DND-41 (cell line): ENCODE measurements around the gene FBXL20.

Source experiments
- ATAC-seq: fragments of 200-7000 bp; cut with Tn5 transposase; 3 replicates; pipeline ENCODE4 v1.9.1; 2021; ENCODE audit warnings: low read depth; ENCODE audit not compliant: insufficient read depth
- DNase-seq: peaks from one replicate; pipeline ENCODE4 v3.0.0-alpha.2; 2020
- H2AFZ ChIP-seq: 2 replicates; pipeline ENCODE4 v1.6.0; 2012; ENCODE audit warnings: low read depth, low read length
- H3K27ac ChIP-seq: 2 replicates; pipeline ENCODE4 v1.5.1; 2012; ENCODE audit warnings: low read length, inconsistent platforms
- H3K27me3 ChIP-seq: fragments of 200-600 bp; sonication (generic); 2 replicates; pipeline ENCODE4 v1.6.0; 2012; ENCODE audit warnings: low read length, mild to moderate bottlenecking, inconsistent platforms; ENCODE audit not compliant: insufficient read depth, poor library complexity
- H3K36me3 ChIP-seq: 2 replicates; pipeline ENCODE4 v1.5.1; 2012; ENCODE audit warnings: low read length, inconsistent platforms; ENCODE audit not compliant: insufficient read depth
- H3K4me1 ChIP-seq: 2 replicates; pipeline ENCODE4 v1.5.1; 2012; ENCODE audit warnings: mild to moderate bottlenecking, low read length; ENCODE audit not compliant: insufficient read depth
- H3K4me2 ChIP-seq: 2 replicates; pipeline ENCODE4 v1.6.0; 2012; ENCODE audit warnings: mild to moderate bottlenecking, moderate library complexity, low read length, inconsistent platforms; ENCODE audit not compliant: insufficient read depth
- H3K4me3 ChIP-seq, 2 experiments: fragments of 200-600 bp in 1 of 2; shearing (Covaris generic) in 1 of 2; 2 replicates each; pipeline ENCODE4 v1.5.1; 2012 to 2016; ENCODE audit warnings: inconsistent platforms in 2 of 2, low read length in 2 of 2, mild to moderate bottlenecking in 2 of 2, low read depth in 1 of 2, moderate library complexity in 1 of 2
- H3K79me2 ChIP-seq: 2 replicates; pipeline ENCODE4 v1.6.0; 2012; ENCODE audit warnings: low read length, inconsistent platforms; ENCODE audit not compliant: insufficient read depth
- H3K9ac ChIP-seq: 2 replicates; pipeline ENCODE4 v1.6.0; 2012; ENCODE audit warnings: low read depth, mild to moderate bottlenecking, inconsistent platforms, low read length, moderate library complexity
- H3K9me3 ChIP-seq: 2 replicates; pipeline ENCODE4 v1.5.1; 2012; ENCODE audit warnings: low read length, moderate library complexity, mild to moderate bottlenecking, inconsistent platforms; ENCODE audit not compliant: insufficient read depth, severe bottlenecking
- H4K20me1 ChIP-seq: 2 replicates; pipeline ENCODE4 v1.6.0; 2012; ENCODE audit warnings: low read length; ENCODE audit not compliant: insufficient read depth
- EZH2 ChIP-seq: IDR thresholded peaks from 3 replicates; pipeline ENCODE4 v1.6.1; 2012; ENCODE audit warnings: borderline replicate concordance, low read depth, mild to moderate bottlenecking, moderate library complexity, low read length, inconsistent platforms; ENCODE audit not compliant: severe bottlenecking
- TF ChIP-seq, protein P1 (sequence below): IDR thresholded peaks from 2 replicates; pipeline ENCODE4 v1.5.1; 2012; ENCODE audit warnings: borderline replicate concordance, low read length, moderate library complexity, mild to moderate bottlenecking; ENCODE audit not compliant: poor library complexity, severe bottlenecking; ENCODE audit errors: extremely low read depth

FBXL20 gene

GRCh38 chr17:39306509-39307212 is 94.8 kb downstream of the FBXL20 start:
- H2AFZ ChIP-seq: no peak overlapping the region
- no peak overlapping the region for H3K4me3 ChIP-seq
- no peaks in the 10 kb centered on the region for H3K4me1 ChIP-seq
- H3K9me3 ChIP-seq: no peaks in the 10 kb centered on the region
- ATAC-seq: no peak
- TF ChIP-seq, protein P1, sequence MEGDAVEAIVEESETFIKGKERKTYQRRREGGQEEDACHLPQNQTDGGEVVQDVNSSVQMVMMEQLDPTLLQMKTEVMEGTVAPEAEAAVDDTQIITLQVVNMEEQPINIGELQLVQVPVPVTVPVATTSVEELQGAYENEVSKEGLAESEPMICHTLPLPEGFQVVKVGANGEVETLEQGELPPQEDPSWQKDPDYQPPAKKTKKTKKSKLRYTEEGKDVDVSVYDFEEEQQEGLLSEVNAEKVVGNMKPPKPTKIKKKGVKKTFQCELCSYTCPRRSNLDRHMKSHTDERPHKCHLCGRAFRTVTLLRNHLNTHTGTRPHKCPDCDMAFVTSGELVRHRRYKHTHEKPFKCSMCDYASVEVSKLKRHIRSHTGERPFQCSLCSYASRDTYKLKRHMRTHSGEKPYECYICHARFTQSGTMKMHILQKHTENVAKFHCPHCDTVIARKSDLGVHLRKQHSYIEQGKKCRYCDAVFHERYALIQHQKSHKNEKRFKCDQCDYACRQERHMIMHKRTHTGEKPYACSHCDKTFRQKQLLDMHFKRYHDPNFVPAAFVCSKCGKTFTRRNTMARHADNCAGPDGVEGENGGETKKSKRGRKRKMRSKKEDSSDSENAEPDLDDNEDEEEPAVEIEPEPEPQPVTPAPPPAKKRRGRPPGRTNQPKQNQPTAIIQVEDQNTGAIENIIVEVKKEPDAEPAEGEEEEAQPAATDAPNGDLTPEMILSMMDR: no peak
- H3K36me3 ChIP-seq: peaks cover 10% of the 10 kb centered on the region; the same call in 1 of the 2 replicates
- H3K79me2 ChIP-seq: no peaks in the 10 kb centered on the region
- no peak for DNase-seq
- no peak overlapping the region for H3K4me2 ChIP-seq
- no peaks in the 10 kb centered on the region for H4K20me1 ChIP-seq
- H3K27me3 ChIP-seq: no peaks in the 10 kb centered on the region
- no peak overlapping the region for H3K9ac ChIP-seq
- no peak overlapping the region for H3K27ac ChIP-seq

DNA sequence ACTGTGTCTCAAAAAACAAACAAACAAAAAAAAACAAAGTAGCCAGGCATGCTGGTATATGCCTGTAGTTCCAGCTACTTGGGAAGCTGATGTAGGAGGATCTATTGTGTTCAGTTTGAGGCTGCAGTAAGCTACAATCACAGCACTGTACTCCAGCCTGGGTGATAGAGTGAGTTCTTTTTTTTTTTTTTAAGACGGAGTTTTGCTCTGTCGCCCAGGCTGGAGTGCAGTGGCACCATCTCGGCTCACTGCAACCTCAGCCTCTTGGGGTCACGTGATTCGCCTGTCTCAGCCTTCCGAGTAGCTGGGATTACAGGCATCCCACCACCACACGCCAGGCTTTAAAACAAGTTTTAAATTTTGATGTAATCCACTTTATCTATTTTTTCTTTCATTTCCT is 95.4 kb downstream of the FBXL20 start:
- no peaks in the 10 kb centered on the region for H3K9me3 ChIP-seq
- no peak overlapping the region for H3K27ac ChIP-seq
- H3K36me3 ChIP-seq: peaks cover 10% of the 10 kb centered on the region; the same call in 1 of the 2 replicates
- H3K27me3 ChIP-seq: no peaks in the 10 kb centered on the region
- H3K4me3 ChIP-seq: no peak overlapping the region
- ATAC-seq (no peak), DNase-seq (no peak)
- TF ChIP-seq, protein P1: no peak
- TF ChIP-seq EZH2: no peak
- H3K79me2 ChIP-seq: no peaks in the 10 kb centered on the region
- H3K4me2 ChIP-seq: no peak overlapping the region
- H4K20me1 ChIP-seq: no peaks in the 10 kb centered on the region
- no peak overlapping the region for H2AFZ ChIP-seq
- H3K4me1 ChIP-seq: no peaks in the 10 kb centered on the region
- no peak overlapping the region for H3K9ac ChIP-seq

DNA sequence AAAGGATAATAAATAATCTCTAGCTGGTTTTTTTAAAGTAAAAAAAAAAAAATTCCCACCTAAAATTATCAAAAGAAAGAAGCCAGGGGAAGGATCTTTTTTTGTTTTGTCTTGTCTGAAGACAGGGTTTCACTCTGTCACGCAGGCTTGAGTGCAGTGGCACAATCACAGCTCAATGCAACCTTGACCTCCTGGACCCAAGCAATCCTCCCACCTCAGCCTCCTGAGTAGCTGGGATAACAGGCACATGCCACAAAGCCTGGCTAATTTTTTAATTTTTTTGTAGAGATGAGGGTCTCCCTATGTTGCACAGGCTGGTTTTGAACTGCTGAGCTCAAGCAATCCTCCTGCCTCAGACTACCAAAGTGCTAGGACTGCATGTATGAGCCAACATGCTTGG is 97.2 kb downstream of the FBXL20 start:
- TF ChIP-seq, protein P1: no peak
- TF ChIP-seq EZH2: no peak
- H3K4me2 ChIP-seq: no peak overlapping the region

More for the DNA sequence above, 97.2 kb downstream of the FBXL20 start:
- Histone ChIP-seq H3K27ac (no peak overlapping the region), H2AFZ (no peak overlapping the region), H3K4me1 (no peaks in the 10 kb centered on the region), H3K4me3 (no peak overlapping the region), H4K20me1 (no peaks in the 10 kb centered on the region), H3K9ac (no peak overlapping the region), H3K27me3 (no peaks in the 10 kb centered on the region), H3K36me3 (peaks cover 11% of the 10 kb centered on the region; the same call in 1 of the 2 replicates), H3K79me2 (no peaks in the 10 kb centered on the region), H3K9me3 (no peaks in the 10 kb centered on the region)
- DNase-seq: no peak
- no peak for ATAC-seq
